ENCODE data around the gene SUGP2. TPM values are rescaled to one million over a fixed set of nuclear protein-coding genes. Genes with fewer than 3 reads are reported as not detected.

The SUGP2 gene
- polyA plus RNA-seq, 3 donors: 7.6 to 143 (median 8.2) TPM

- no peak for DNase-seq
- Histone ChIP-seq H3K36me3 (replicated peaks in 1 of 2; ENCODE audit: control insufficient read depth in 1 of 2, insufficient read depth in 2 of 2, low read length in 2 of 2) (peaks cover 78 to 88% of the 10 kb centered on the region in 2 donors), H3K9ac (ENCODE audit: insufficient read depth, low read length, poor library complexity, severe bottlenecking) (no peak overlapping the region), H3K27me3 (ENCODE audit: control insufficient read depth in 2 of 2, insufficient read depth in 2 of 2, low read length in 2 of 2) (no peaks in the 10 kb centered on the region), H3K4me1 (ENCODE audit: control insufficient read depth in 1 of 2, insufficient read depth in 2 of 2, low read length in 2 of 2) (no peaks in the 10 kb centered on the region), H2AFZ (ENCODE audit: insufficient read depth, low read depth, low read length, poor library complexity, severe bottlenecking) (no peak overlapping the region), H3K27ac (ENCODE audit: low read depth in 1 of 2, low read length in 2 of 2) (no peak overlapping the region), H4K20me1 (ENCODE audit: insufficient read depth, low read length) (no peaks in the 10 kb centered on the region), H3K79me2 (ENCODE audit: insufficient read depth, low read length) (no peaks in the 10 kb centered on the region), H3K4me2 (replicated peaks; ENCODE audit: extremely low read depth, low read length, poor library complexity, severe bottlenecking) (no peak overlapping the region), H3K9me3 (replicated peaks in 1 of 2; ENCODE audit: control insufficient read depth in 1 of 2, insufficient read depth in 1 of 2, low read length in 2 of 2) (no peaks in the 10 kb centered on the region), H3K4me3 (replicated peaks in 1 of 3; ENCODE audit: low read depth in 2 of 3, low read length in 3 of 3) (no peak overlapping the region)
- Mint-ChIP-seq H3K9me3 (peaks cover 0 to 5% (median 0%) of the 10 kb centered on the region in 7 donors), H3K27me3 (ENCODE audit: low read depth in 3 of 3) (peaks cover 0 to 2% (median 0%) of the 10 kb centered on the region in 3 donors), H3K4me1 (no peaks in the 10 kb centered on the region), H3K36me3 (peaks cover 71 to 95% of the 10 kb centered on the region in 2 donors), H3K4me3 (no peak overlapping the region), H3K27ac (no peak overlapping the region)
- intact Hi-C loops (cut with micrococcal nuclease): no loop called here
- WGBS (ENCODE audit: insufficient coverage): 98% methylated on average over 6 of the region's 13 CpGs
- no peak for TF ChIP-seq CTCF (IDR thresholded peaks at IDR 0.05)
These were observed 22.4 kb upstream of the SUGP2 start for GRCh38 chr19:19055701-19056100.

- Histone ChIP-seq H3K4me2 (replicated peaks; ENCODE audit: extremely low read depth, low read length, poor library complexity, severe bottlenecking) (no peak overlapping the region), H3K79me2 (ENCODE audit: insufficient read depth, low read length) (no peaks in the 10 kb centered on the region), H3K27me3 (ENCODE audit: control insufficient read depth in 2 of 2, insufficient read depth in 2 of 2, low read length in 2 of 2) (no peaks in the 10 kb centered on the region), H3K9ac (ENCODE audit: insufficient read depth, low read length, poor library complexity, severe bottlenecking) (no peak overlapping the region), H3K4me3 (replicated peaks in 1 of 3; ENCODE audit: low read depth in 2 of 3, low read length in 3 of 3) (no peak overlapping the region), H3K9me3 (replicated peaks in 1 of 2; ENCODE audit: control insufficient read depth in 1 of 2, insufficient read depth in 1 of 2, low read length in 2 of 2) (no peaks in the 10 kb centered on the region), H2AFZ (ENCODE audit: insufficient read depth, low read depth, low read length, poor library complexity, severe bottlenecking) (no peak overlapping the region), H3K36me3 (replicated peaks in 1 of 2; ENCODE audit: control insufficient read depth in 1 of 2, insufficient read depth in 2 of 2, low read length in 2 of 2) (peaks cover 84 to 93% of the 10 kb centered on the region in 2 donors), H3K27ac (ENCODE audit: low read depth in 1 of 2, low read length in 2 of 2) (no peak overlapping the region), H3K4me1 (ENCODE audit: control insufficient read depth in 1 of 2, insufficient read depth in 2 of 2, low read length in 2 of 2) (no peaks in the 10 kb centered on the region), H4K20me1 (ENCODE audit: insufficient read depth, low read length) (no peaks in the 10 kb centered on the region)
- Mint-ChIP-seq H3K27me3 (ENCODE audit: low read depth in 3 of 3) (peaks cover 0 to 2% (median 0%) of the 10 kb centered on the region in 3 donors), H3K36me3 (peaks cover 77 to 97% of the 10 kb centered on the region in 2 donors), H3K9me3 (peaks cover 0 to 5% (median 0%) of the 10 kb centered on the region in 7 donors), H3K4me3 (no peak overlapping the region), H3K27ac (no peak overlapping the region), H3K4me1 (no peaks in the 10 kb centered on the region)
- intact Hi-C loops (cut with micrococcal nuclease): loop anchor here (5.0 kb wide), 1 partner anchor 82 kb away; the partner anchor contains the start of gene TMEM161A (in 2 of the 2)
- no peak for DNase-seq
- 98% methylated on average over 19 of the region's 19 CpGs for WGBS (ENCODE audit: insufficient coverage)
- no peak for TF ChIP-seq CTCF (IDR thresholded peaks at IDR 0.05)
These were observed 21.7 kb upstream of the SUGP2 start for GRCh38 chr19:19054939-19055440.
